IPS-11a (cell line): ENCODE data around the gene CDC42BPA.
"Not testable (repeated sequence)": the region's sequence is repeated elsewhere in the genome, so short reads cannot be mapped to it uniquely, and the experiment has no call there.

Experiments
- H3K4me3 ChIP-seq: one replicate; pipeline ENCODE4 v1.5.1; 2013; ENCODE audit warnings: low read depth, low read length, control low read depth

Gene CDC42BPA

DNA sequence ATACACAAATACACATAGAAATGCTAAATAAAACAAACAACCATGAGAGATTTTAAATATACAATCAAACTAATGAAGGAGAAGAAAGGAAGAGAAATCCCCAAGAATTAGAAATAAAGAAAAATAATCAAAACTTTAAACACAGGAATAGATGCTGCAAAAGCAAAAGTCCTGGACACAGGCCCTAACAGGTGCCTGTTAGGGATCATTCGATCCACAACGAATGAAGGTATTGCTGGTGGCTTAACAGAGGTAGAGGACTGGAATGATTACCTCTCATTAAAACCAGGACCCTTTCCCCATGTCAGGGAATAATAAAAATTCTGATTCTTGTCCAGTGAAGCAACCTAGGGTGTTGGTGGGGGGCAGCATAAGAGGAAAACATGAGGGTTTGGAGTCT is 56.8 kb downstream of the CDC42BPA start:
- H3K4me3 ChIP-seq, result no peak overlapping the region

DNA sequence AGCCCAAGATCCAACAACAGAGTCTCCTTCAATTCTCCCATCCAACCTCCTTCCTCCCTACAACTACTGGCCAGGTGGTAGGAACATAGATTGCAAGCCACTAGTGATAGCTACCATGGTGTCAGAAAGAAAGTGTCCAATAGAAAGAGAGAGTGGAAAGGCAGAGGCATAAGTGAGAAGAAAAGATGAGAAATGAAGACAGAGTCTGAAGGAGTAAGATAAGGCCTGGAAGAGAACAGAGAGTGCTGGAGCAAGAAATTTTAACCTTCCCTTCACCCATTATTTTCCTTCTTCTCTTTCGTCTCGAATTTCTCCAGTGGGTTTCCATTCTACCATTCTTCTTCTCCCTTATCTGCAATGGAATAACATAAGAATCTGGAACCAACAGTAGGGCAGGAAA is 57.9 kb downstream of the CDC42BPA start:
- H3K4me3 ChIP-seq, result no peak overlapping the region

DNA sequence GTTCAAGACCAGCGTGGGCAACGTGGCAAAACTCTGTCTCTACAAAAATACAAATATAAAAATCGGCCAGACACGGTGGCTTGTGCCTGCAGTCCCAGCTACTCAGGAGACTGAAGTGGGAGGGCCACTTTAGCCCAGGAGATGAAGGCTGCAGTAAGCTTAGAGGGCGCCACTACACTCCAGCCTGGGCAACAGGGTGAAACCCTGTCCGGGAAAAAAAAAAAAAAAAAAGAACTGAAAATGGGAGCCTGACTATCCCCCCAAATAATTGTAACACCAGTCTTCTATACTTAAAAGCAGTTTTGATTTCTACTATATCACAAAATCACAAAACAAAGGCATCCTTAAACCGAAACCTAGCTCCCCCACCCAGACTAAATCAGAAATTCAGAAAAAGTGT is 60.3 kb downstream of the CDC42BPA start:
- H3K4me3 ChIP-seq, result no peak overlapping the region

DNA sequence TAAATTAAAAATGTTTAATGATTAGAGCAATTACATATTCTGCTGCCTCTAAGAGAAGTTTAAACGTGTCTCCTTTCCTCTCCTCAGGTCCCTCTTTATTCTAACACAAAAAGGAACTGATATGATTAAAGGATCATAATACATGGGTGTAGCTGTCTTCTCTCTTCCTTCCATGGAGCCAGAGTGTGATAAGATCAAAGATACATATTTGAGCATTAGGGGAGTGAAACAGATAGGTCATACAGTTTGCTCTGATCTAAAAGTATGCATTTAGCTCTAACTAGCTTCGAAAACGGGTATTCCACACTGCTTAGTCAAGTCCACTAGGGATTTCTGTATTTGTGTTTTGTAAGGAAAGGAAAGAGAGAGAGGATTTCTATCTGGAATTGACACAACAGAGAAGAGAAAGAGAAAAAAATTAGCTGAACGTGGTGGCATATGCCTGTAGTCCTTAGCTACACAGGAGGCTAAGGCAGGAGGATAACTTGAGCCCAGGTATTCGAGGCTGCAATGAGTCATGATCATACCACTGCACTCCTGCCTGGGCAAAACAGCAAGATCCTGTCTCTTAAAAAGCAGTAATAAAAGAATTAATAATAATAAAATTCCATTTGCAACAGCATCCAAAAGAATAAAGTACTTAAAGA is 63.1 kb downstream of the CDC42BPA start:
- no peak overlapping the region for H3K4me3 ChIP-seq

DNA sequence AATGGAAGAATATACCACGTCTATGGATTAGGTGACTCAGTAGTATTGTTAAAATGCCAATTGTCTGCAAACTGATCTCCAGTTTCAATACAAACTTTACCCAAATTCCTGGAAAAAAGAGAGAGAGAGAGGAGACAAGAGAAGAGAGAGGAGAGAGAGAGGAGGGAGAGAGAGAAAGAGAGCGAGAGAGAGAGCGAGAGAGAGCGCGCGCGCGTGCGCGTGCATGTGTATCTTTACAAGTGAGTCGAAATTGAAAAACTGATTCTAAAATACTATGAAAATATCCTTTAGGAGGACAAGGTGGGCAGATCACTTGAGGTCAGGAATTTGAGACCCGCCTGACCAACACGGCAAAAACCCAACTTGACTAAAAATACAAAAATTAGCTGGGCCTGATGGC is 65.2 kb downstream of the CDC42BPA start:
- H3K4me3 ChIP-seq, result no peak overlapping the region

DNA sequence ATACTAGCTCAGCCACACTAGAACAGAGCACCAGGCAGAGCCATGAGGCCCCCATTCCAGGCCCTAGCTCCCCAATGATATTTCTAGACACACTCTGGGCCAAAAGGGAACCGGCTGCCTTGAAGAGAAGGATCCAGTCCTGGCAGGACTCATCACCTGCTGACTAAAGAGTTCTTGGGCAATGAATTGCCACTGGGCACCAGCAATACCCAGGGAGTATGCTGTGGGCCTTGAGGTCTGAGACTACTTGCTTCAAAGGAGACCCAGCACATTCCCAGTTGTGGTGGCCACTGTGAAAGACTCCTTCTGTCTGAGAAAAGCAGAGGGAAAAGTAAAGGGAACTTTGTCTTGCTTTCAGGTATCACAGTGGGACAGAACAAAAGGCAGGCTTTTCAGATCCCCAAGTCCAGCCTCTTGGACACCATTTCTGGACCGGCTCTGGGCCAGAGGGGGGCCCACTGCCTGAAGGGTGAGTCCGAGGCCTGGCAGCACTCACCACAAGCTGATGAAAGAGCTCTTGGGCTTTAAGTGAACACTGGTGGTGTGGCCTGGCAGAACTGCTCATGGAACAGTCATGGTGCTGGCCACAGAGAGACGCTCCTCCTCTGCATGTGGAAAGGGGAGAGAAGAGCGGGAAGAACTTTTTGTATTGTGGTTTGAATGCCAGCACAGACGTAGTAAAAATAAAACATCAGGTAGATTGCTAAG is 72.5 kb downstream of the CDC42BPA start:
- H3K4me3 ChIP-seq, result no peak overlapping the region

DNA sequence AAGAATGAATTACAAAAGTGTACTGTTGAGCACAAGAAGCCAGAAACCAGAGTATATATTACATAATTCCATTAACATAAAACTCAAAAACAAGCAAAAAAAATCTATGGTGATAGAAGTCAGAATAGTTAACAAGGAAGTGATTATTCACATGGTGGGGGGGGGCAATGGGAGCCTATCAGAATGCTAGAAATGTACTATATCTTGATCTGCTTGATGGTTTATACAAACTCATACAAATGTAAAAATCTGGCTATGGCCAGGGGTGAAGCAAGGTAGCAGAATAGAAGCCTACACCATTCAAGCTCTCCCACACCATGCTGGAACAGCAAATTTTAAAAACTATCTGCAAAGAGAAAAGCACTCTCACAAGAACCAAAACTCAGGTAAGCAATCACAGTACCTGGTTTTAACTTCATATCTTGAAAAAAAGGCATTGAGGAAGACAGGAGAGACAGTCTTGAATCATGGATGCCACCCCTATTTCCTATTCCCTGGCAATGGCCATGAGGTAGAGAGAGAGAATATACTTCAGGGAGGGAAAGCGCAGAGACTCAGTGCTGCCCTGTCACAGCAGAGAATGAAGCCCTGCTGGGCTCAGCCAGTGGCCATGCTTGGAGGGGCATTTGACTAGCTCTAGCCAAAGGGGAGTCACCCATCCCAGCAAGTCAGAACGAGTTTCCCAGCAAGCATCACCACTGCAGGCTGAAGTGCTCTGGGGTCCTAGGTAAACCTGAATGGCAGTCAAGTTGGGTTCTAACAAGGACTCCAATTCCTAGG is 73.8 kb downstream of the CDC42BPA start:
- no peak overlapping the region for H3K4me3 ChIP-seq

DNA sequence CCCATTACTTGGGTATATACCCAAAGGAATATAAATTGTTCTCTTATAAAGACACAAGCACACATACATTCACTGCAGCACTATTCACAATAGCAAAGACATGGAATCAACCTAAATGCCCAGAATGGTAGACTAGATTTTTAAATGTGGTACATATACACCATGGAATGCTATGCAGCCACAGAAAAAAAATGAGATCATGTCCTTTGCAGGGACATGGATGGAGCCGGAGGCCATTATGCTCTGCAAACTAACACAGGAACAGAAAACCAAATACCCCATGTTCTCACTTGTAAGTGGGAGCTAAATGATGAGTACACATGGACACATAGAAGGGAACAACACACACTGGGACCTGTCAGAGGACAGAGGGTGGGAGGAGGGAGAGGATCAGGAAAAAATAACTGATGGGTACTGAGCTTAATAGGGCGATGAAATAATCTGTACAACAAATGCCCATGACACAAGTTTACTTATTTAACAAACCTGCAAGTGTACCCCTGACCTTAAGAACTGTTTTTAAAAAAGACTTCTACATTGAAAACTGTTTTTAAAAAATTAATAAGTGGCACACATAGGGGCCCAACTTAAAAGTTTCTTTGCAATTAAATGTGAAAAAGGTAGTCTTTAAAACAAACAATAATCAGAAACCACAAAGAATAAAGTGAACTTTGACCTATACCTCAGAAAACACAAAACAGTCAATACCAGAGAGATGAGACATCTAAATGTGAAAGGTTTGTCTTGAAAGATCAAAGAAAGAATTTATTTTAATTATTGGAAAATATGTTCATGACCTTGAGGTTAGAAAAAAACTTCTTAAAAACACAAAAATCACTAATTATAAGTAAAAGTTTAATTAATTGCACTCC is 75.2 kb downstream of the CDC42BPA start:
- no peak overlapping the region for H3K4me3 ChIP-seq

DNA sequence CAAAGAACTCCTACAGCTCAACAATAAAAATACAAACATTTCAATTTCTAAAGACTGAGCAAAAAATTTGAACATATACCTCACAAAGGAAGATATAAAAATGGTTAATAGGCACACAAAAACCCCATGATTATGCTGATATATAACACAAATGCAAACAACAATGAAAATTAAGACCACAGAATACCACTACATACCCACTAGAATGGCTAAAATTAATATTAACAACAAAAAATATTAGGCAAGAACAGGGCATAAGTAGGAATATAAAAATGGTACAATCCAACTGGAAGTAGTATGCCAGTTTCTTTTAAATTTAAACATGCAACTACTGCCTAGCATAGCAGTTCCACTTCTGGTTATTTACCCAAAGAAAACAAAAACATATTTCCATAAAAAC is 77.3 kb downstream of the CDC42BPA start:
- no peak overlapping the region for H3K4me3 ChIP-seq

DNA sequence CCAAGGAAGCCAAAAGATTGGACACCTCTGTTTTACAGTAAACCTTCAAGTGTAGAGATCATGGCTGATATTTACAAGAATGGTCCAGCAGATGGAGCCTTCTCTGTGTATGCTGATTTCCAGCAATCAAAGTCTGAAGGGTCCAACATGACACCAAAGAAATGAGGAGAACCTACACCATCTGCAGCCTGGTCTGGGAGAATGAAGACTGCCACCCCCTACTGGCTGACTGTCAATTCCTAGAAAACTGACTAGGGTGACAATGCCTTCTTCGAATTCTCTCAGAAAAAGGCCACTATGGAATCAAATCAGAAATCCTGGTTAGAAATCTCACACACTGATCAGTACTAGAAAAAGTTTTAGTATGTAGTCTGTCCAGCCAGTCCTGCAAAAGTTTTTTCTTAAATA is 83.3 kb downstream of the CDC42BPA start:
- H3K4me3 ChIP-seq, result no peak overlapping the region

DNA sequence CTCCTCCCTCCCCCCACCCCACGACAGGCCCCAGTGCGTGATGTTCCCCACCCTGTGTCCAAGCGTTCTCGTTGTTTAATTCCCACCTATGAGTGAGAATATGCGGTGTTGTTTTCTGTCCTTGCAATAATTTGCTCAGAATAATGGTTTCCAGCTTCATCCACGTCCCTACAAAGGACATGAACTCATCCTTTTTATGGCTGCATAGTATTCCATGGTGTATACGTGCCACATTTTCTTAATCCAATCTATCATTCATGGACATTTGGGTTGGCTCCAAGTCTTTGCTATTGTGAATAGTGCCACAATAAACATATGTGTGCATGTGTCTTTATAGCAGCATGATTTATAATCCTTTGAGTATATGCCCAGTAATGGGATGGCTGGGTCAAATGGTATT is 87.2 kb downstream of the CDC42BPA start:
- H3K4me3 ChIP-seq, result not testable (repeated sequence)

DNA sequence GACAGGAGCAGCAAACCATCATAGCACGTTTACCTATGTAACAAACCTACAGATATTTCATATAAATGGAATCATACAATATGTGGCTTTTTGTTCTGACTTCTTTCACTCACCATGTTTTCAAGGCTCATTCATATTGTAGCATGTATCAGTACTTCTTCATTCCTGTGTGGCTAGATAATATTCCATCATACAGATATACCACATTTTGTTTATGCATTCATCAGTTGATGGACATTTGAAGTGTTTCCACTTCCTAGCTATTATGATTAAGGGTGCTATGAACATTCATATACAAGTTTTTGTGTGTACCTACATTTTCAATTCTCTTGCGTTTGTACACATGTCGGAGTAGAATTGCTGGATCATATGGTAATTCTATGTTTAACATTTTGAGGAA is 90.1 kb downstream of the CDC42BPA start:
- H3K4me3 ChIP-seq, result no peak overlapping the region

DNA sequence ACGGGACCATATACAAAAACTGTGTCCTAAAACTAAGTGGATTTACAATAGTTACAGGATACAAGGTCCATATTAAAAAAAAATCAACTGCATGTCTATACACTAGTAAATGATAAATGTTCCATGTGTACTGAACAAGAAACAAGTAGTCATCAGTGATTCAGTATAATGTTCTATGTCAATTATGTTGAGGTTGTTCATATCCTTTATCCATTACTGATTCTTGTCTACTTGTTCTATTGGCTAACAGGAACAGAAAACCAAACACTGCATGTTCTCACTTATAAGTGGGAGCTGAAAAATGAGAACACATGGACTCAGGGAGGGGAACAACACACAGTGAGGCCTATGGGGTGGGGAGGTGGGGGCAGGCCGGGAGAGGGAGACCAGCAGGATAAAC is 90.5 kb downstream of the CDC42BPA start:
- H3K4me3 ChIP-seq, result no peak overlapping the region

DNA sequence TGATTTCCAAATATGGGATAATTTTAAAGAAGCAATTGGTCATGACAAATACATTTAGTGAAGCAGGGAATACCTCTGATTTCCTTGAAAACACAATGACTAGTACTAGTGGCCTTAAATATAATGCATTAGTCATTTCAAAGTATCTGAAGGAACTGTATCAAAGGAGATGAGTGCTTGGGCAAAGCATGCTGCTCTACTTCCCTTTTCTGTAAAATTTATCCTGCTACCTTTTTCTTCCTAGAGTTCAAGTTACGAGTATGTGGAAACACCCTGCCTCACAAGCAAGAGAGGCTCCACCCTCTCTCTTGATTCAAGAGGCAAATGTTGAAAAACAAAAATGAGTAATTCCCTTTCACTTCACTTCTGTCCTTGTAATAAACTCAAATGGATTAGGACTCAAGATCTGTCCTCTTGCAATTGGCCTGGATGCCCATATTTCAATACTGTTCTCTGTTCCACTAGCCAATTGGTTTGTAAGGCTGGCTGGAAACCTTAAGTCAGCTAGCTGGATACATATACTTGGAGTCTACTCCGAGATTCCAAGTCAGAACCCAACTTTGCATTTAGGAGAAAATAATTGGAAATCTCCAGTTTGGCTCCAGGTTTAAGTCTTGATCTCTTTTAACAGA is 92.5 kb downstream of the CDC42BPA start:
- H3K4me3 ChIP-seq, result no peak overlapping the region

DNA sequence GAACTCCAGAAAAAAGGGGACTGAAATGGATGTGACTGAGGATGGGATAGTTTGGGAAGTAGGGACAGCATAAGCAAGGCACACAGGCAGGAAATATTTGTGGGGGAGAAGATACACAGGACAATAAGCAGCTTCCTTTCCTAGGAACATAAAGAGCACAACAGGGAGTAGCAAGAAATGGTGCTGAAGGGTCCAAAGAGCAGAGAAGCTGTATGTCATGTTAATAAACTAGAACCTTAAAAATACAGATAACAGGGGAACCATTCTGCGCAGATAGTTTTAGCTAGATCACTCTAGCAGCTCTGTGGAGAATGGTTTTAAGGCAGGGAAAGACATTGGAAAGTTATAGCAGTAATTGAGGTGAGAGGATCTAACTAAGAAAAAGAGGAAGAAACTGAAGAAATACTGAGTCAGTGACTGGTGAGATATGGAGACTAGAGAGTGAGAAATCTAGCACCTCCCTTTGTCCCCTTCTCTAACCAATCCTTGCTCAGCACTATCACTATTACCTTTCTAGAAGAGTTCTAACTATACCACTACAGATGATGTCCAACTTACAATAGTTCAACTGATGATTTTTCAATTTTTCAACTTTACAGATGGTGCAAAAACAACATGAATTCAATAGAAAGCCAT is 95.0 kb downstream of the CDC42BPA start:
- no peak overlapping the region for H3K4me3 ChIP-seq

DNA sequence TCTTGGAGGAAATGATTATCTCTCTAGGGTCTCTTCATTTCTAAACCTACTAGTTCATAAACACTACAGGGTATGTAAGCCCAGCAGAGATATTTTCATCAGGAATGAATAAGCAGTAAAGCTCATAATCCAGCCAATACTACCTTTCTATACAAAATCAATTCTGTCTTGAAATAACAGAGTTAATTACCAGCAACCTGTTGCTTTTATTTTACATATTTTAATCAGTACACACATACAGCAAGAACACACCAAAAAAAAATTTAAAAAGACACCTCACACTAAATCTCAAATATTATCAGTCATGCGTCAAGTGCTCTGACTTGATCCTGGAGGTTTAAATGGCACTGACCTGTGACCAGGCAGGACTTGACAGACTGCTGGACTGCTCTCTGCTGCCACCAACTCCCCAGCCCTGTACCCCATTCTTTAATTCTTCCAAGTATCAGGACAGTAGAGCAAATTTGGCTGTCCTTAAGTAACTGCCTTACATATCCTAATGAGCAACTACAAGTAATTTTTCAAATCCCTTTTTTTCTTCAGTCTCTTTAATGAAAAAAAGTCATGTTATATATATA is 98.5 kb downstream of the CDC42BPA start:
- no peak overlapping the region for H3K4me3 ChIP-seq

DNA sequence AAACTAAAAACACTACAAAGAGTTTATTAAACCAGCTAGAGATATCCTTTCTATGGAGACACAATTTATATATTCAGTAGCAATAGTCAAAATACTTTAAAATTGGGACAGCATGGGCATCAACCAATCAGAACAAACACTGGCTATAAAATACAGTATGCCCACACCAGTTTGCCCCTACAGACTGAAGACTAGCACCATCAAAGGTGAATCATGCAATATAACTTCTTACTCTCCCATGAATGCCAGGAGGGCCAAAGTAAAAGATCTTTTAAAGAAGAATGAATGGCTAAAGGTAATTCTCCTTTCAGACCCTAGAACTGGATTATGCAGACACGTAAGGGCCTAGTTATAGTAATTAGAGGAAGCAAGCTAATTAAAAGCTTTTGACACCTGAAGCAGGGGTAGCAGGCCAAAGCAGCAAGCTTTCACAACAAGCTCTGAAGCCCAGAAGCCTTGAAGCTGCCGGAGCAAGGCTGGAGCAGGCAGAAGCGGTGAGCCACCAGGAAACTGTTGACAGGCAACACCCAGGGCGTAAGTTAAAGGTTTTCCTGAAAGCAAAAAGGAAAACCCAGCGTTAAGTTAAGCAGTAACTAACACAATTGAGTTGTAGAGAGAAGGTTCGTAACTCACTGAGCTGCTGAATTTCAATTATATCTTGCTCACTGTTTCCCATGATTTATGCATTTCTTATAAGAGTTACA is 99.3 kb downstream of the CDC42BPA start:
- no peak overlapping the region for H3K4me3 ChIP-seq

DNA sequence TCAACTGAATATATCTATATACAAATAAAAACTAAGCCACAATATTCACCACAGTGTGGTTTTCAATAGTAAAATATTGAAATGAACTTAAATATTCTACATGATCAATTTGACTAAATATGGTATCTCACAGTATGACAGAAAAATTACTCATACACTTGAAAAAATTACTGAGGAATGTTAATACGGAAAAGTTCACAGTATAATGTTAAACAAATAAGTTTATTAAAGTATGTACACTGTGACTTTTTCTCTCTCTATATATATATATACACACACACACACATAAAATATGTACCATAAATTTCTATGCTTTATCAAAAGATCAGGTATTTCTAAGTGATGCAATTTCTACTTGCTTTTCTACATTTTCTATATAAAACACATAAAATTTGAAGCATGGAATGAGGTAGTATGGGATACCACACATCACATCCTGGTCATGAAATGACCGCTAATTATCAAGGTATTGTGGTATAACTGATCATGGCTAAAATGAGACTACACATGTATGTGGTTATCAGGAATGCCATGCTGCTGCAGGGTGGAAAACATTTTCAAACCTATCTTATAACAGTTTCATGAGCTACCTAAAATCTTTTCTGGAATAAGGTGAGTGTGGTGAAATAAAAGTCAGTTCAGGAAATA is 102.3 kb downstream of the CDC42BPA start:
- H3K4me3 ChIP-seq, result no peak overlapping the region

DNA sequence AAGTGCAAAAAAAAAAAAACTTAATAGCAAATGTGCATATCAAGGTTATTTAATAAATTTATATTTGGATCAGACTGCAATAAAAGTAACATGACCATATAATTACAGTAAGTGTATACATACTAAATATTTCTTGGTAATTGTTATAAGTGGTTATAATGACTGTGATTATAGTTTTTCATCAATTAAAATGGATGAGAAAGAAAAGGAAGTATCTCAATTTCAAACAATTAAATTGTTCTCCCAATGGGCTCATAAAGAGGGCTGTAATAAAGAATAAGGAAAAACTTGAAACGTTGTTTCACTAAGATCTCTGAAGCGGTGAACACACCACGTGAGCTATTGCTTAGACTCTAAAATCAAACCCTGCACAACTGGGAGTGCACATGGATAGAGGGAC is 104.1 kb downstream of the CDC42BPA start:
- no peak overlapping the region for H3K4me3 ChIP-seq
